CD14-positive monocyte (primary cell): ENCODE measurements around the gene E2F2. TPM values are rescaled to one million over a fixed set of nuclear protein-coding genes. Genes with fewer than 3 reads are reported as not detected.

Source experiments
- DNase-seq, 3 donors: peaks; one replicate each; pipeline ENCODE4 v3.0.0-alpha.2; 2011 to 2022
- H2AFZ ChIP-seq: 2 replicates; pipeline ENCODE4 v1.6.0; 2012; ENCODE audit warnings: mild to moderate bottlenecking, low read depth, low read length, inconsistent platforms; ENCODE audit not compliant: insufficient read depth, poor library complexity, severe bottlenecking
- H3K27ac ChIP-seq, 2 donors: 1 replicate in 1 of 2; 2 replicates in 1 of 2; pipeline ENCODE4 v1.5.1; 2012 to 2013; ENCODE audit warnings: low read length in 2 of 2, control low read depth in 1 of 2, inconsistent platforms in 1 of 2, low read depth in 1 of 2, mild to moderate bottlenecking in 1 of 2
- H3K27me3 ChIP-seq, 2 donors: one replicate each; pipeline versions ENCODE4 v1.6.0 to v1.6.1; 2011 to 2013; ENCODE audit warnings: low read length in 2 of 2; ENCODE audit not compliant: control insufficient read depth in 2 of 2, insufficient read depth in 2 of 2
- H3K36me3 ChIP-seq, 2 donors: replicated peaks in 1 of 2; 1 replicate in 1 of 2; 2 replicates in 1 of 2; pipeline versions ENCODE4 v1.5.1 to v1.6.1; 2012 to 2013; ENCODE audit warnings: low read length in 2 of 2, control low read depth in 1 of 2, inconsistent platforms in 1 of 2, mild to moderate bottlenecking in 1 of 2; ENCODE audit not compliant: insufficient read depth in 2 of 2, control insufficient read depth in 1 of 2
- H3K4me1 ChIP-seq, 2 donors: 1 replicate in 1 of 2; 2 replicates in 1 of 2; pipeline versions ENCODE4 v1.5.1 to v1.6.1; 2012 to 2013; ENCODE audit warnings: low read length in 2 of 2, control low read depth in 1 of 2, inconsistent platforms in 1 of 2, mild to moderate bottlenecking in 1 of 2, moderate library complexity in 1 of 2; ENCODE audit not compliant: insufficient read depth in 2 of 2, control insufficient read depth in 1 of 2
- H3K4me2 ChIP-seq: replicated peaks from 2 replicates; pipeline ENCODE3; 2012; ENCODE audit warnings: low read length, moderate library complexity, mild to moderate bottlenecking; ENCODE audit not compliant: poor library complexity, severe bottlenecking; ENCODE audit errors: extremely low read depth
- H3K4me3 ChIP-seq, 3 experiments: fragments of 200-600 bp in 1 of 3; sonication (generic) in 1 of 3; replicated peaks in 1 of 3; 1 replicate in 2 of 3; 2 replicates in 1 of 3; pipeline ENCODE4 v1.5.1; 2011 to 2013; ENCODE audit warnings: low read length in 3 of 3, mild to moderate bottlenecking in 3 of 3, control low read depth in 2 of 3, low read depth in 2 of 3, inconsistent platforms in 1 of 3, moderate library complexity in 1 of 3
- H3K79me2 ChIP-seq: 2 replicates; pipeline ENCODE4 v1.6.0; 2012; ENCODE audit warnings: mild to moderate bottlenecking, control low read depth, inconsistent platforms, low read length, moderate library complexity; ENCODE audit not compliant: insufficient read depth
- H3K9ac ChIP-seq: 2 replicates; pipeline ENCODE4 v1.6.0; 2017; ENCODE audit warnings: low read length, mild to moderate bottlenecking; ENCODE audit not compliant: insufficient read depth, poor library complexity, severe bottlenecking
- H3K9me3 ChIP-seq, 2 donors: replicated peaks in 1 of 2; 1 replicate in 1 of 2; 2 replicates in 1 of 2; pipeline versions ENCODE4 v1.5.1 to v1.6.1; 2012 to 2013; ENCODE audit warnings: low read length in 2 of 2, control low read depth in 1 of 2; ENCODE audit not compliant: control insufficient read depth in 1 of 2, insufficient read depth in 1 of 2
- H4K20me1 ChIP-seq: 2 replicates; pipeline ENCODE4 v1.6.0; 2012; ENCODE audit warnings: mild to moderate bottlenecking, low read length, control low read depth, moderate library complexity; ENCODE audit not compliant: insufficient read depth
- H3K27ac Mint-ChIP-seq, 7 donors: one replicate each; pipeline ENCODE4 v1.8.0; 2020; ENCODE audit warnings: mild to moderate bottlenecking in 7 of 7, mixed read lengths in 7 of 7, moderate library complexity in 6 of 7, inconsistent platforms in 2 of 7
- H3K27me3 Mint-ChIP-seq, 3 donors: one replicate each; pipeline ENCODE4 v1.8.0; 2021 to 2022; ENCODE audit warnings: low read depth in 3 of 3, mild to moderate bottlenecking in 3 of 3, mixed read lengths in 3 of 3, moderate library complexity in 3 of 3, inconsistent platforms in 1 of 3
- H3K36me3 Mint-ChIP-seq, 2 donors: one replicate each; pipeline ENCODE4 v1.8.0; 2020; ENCODE audit warnings: mixed read lengths in 2 of 2, inconsistent platforms in 1 of 2, mild to moderate bottlenecking in 1 of 2
- H3K4me1 Mint-ChIP-seq: one replicate; pipeline ENCODE4 v1.8.0; 2020; ENCODE audit warnings: mild to moderate bottlenecking, mixed read lengths
- H3K4me3 Mint-ChIP-seq, 2 donors: one replicate each; pipeline ENCODE4 v1.8.0; 2020; ENCODE audit warnings: mild to moderate bottlenecking in 2 of 2, mixed read lengths in 2 of 2, moderate library complexity in 1 of 2
- H3K9me3 Mint-ChIP-seq, 7 donors: one replicate each; pipeline ENCODE4 v1.8.0; 2020 to 2022; ENCODE audit warnings: mixed read lengths in 7 of 7, mild to moderate bottlenecking in 6 of 7, moderate library complexity in 6 of 7, inconsistent platforms in 2 of 7
- WGBS: methylation state at CpG from one replicate; pipeline ENCODE4 v1.1.5; 2013; ENCODE audit warnings: missing lambda C conversion rate; ENCODE audit not compliant: insufficient coverage; 5-methylcytosine and 5-hydroxymethylcytosine counted together
- intact Hi-C, 2 donors: fragments of 100-400 bp; cut with micrococcal nuclease; formaldehyde crosslinking; loops; one replicate each; pipeline versions ENCODE4 v1.15.0 to v1.15.1; 2023
- polyA plus RNA-seq, 3 donors: library from polyadenylated mRNA; depleted of rRNA in 1 of 3; unstranded in 2 of 3; stranded (reverse) in 1 of 3; fragments of 300-500 nt in 2 of 3; fragments of >200 nt in 1 of 3; fragmentation: Illumina TruSeq in 2 of 3; gene quantifications; 1 replicate in 2 of 3; 2 replicates in 1 of 3; pipeline ENCODE4 v1.2.3, GENCODE V29; 2012 to 2021
- TF ChIP-seq, protein P1 (sequence below): fragments of 200-600 bp; IDR thresholded peaks from one replicate; pipeline ENCODE4 v1.8.0; 2022; ENCODE audit warnings: antibody characterized with exemption, mild to moderate bottlenecking

E2F2 gene
- polyA plus RNA-seq, 3 donors: 0.24 to 4.7 (median 1.8) TPM

- Mint-ChIP-seq H3K27ac (no peak overlapping the region), H3K4me3 (no peak overlapping the region), H3K27me3 (peaks cover 0 to 6% (median 3%) of the 10 kb centered on the region in 3 donors), H3K9me3 (no peaks in the 10 kb centered on the region), H3K36me3 (peaks cover 12 to 32% of the 10 kb centered on the region in 2 donors), H3K4me1 (peaks cover 11% of the 10 kb centered on the region)
- intact Hi-C loops: no loop called here
- Histone ChIP-seq H3K4me2 (no peak overlapping the region), H3K27ac (no peak overlapping the region), H3K79me2 (no peaks in the 10 kb centered on the region), H2AFZ (no peak overlapping the region), H3K4me1 (peaks cover 5% of the 10 kb centered on the region in 2 donors), H3K9ac (no peak overlapping the region), H3K36me3 (peaks cover 15 to 22% of the 10 kb centered on the region in 2 donors), H4K20me1 (no peaks in the 10 kb centered on the region), H3K9me3 (no peaks in the 10 kb centered on the region), H3K4me3 (no peak overlapping the region), H3K27me3 (no peaks in the 10 kb centered on the region)
- WGBS: no CpG with 5 or more reads among the region's 6 CpGs
- TF ChIP-seq, protein P1, sequence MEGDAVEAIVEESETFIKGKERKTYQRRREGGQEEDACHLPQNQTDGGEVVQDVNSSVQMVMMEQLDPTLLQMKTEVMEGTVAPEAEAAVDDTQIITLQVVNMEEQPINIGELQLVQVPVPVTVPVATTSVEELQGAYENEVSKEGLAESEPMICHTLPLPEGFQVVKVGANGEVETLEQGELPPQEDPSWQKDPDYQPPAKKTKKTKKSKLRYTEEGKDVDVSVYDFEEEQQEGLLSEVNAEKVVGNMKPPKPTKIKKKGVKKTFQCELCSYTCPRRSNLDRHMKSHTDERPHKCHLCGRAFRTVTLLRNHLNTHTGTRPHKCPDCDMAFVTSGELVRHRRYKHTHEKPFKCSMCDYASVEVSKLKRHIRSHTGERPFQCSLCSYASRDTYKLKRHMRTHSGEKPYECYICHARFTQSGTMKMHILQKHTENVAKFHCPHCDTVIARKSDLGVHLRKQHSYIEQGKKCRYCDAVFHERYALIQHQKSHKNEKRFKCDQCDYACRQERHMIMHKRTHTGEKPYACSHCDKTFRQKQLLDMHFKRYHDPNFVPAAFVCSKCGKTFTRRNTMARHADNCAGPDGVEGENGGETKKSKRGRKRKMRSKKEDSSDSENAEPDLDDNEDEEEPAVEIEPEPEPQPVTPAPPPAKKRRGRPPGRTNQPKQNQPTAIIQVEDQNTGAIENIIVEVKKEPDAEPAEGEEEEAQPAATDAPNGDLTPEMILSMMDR: no peak
- no peak for DNase-seq
Observed at GRCh38 chr1:23502951-23503350, 28.1 kb downstream of the E2F2 start.

DNA sequence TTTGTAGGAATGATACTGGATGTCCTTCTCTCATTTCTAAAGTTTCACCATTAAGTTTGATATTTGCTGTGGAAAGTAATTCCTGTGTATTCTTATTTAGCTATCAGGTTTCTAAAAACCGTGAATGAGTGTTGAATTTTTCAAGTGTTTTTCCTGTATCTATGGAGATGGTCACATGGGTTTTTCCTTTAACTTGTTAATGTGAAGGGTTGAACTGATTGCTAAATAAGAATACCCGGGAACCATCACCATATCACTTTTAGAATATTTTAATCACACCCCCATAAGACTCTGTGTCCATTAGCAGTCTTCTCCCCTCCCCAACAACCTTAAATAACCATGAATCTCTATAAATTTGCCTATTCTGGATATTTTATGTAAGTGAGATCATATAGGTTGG, 30.6 kb downstream of the E2F2 start:
- Mint-ChIP-seq H3K9me3 (no peaks in the 10 kb centered on the region), H3K36me3 (peaks cover 2 to 7% of the 10 kb centered on the region in 2 donors), H3K27ac (no peak overlapping the region), H3K27me3 (peaks cover 0 to 7% (median 5%) of the 10 kb centered on the region in 3 donors), H3K4me1 (peaks cover 21% of the 10 kb centered on the region), H3K4me3 (peak overlapping the region in 1 of 2 donors; percentile 26)
- TF ChIP-seq, protein P1: no peak
- Histone ChIP-seq H3K9ac (no peak overlapping the region), H3K27me3 (no peaks in the 10 kb centered on the region), H3K9me3 (no peaks in the 10 kb centered on the region), H3K36me3 (no peaks in the 10 kb centered on the region), H3K4me1 (peaks cover 15 to 16% of the 10 kb centered on the region in 2 donors), H3K79me2 (no peaks in the 10 kb centered on the region), H2AFZ (no peak overlapping the region), H3K4me2 (no peak overlapping the region), H4K20me1 (no peaks in the 10 kb centered on the region), H3K4me3 (no peak overlapping the region), H3K27ac (no peak overlapping the region)
- no CpG with 5 or more reads among the region's 2 CpGs for WGBS
- DNase-seq: no peak
- intact Hi-C loops: no loop called here
